ENCODE data around the gene LRRK1.

The LRRK1 gene

DNA sequence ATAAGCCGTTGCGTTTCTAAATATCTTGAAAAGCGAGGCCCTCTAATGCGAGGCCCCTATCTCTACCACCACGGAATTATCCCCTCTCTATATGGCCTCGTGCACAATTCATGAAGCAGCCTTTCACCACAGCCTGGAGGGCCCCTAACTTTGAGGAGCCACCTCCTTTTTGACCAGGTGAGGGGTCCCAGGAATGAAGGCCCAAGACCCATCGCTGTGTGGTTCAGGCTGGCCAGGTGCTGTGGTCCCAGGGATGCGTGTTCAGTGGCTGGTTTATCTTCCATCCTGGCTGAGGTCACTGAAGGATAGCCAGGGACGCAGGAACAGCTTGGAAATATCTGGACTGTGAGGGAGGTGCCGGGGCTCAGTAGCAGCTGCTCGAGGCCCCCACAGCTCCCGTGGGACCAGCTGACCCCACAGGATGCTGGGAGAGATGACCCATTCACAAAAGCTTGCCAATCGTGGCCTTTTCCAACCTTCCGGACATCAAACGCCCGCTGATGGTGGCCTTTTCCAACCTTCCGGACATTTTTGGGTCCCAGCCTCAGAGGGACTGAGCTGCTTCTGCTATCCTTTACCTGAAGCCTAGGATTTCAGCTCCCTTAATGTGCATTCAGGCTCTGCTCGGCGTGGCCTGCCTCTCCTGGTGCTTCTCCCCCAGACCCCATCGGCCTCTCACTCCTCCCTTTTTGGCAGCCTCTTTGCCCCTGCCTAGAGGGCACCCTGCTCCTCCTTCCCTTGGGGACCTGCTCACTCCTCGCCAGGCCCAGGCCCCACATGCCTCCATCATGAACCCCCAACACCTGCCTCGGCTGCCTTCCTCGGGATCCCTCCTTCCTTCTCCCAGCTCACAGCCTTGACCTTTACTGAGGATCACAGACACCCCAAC lies 191.8 kb downstream of the LRRK1 start:
- TF ChIP-seq POLR2AphosphoS5 (IDR thresholded peaks at IDR 0.05; ENCODE audit: low read depth, low read length) (no peak), SIN3A (IDR thresholded peaks at IDR 0.05; ENCODE audit: borderline replicate concordance, insufficient read depth, low read length) (no peak), FOXP2 (optimal IDR thresholded peaks at IDR 0.05; ENCODE audit: borderline replicate concordance, extremely low read depth, extremely low read length, insufficient read depth) (no peak), TAF1 (IDR thresholded peaks at IDR 0.05; ENCODE audit: borderline replicate concordance, insufficient read depth, low read length) (no peak)
- TF ChIP-seq, protein P1, sequence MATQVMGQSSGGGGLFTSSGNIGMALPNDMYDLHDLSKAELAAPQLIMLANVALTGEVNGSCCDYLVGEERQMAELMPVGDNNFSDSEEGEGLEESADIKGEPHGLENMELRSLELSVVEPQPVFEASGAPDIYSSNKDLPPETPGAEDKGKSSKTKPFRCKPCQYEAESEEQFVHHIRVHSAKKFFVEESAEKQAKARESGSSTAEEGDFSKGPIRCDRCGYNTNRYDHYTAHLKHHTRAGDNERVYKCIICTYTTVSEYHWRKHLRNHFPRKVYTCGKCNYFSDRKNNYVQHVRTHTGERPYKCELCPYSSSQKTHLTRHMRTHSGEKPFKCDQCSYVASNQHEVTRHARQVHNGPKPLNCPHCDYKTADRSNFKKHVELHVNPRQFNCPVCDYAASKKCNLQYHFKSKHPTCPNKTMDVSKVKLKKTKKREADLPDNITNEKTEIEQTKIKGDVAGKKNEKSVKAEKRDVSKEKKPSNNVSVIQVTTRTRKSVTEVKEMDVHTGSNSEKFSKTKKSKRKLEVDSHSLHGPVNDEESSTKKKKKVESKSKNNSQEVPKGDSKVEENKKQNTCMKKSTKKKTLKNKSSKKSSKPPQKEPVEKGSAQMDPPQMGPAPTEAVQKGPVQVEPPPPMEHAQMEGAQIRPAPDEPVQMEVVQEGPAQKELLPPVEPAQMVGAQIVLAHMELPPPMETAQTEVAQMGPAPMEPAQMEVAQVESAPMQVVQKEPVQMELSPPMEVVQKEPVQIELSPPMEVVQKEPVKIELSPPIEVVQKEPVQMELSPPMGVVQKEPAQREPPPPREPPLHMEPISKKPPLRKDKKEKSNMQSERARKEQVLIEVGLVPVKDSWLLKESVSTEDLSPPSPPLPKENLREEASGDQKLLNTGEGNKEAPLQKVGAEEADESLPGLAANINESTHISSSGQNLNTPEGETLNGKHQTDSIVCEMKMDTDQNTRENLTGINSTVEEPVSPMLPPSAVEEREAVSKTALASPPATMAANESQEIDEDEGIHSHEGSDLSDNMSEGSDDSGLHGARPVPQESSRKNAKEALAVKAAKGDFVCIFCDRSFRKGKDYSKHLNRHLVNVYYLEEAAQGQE (IDR thresholded peaks at IDR 0.05; ENCODE audit: insufficient read depth in 1 of 2, low read depth in 2 of 2, low read length in 2 of 2) = no peak

DNA sequence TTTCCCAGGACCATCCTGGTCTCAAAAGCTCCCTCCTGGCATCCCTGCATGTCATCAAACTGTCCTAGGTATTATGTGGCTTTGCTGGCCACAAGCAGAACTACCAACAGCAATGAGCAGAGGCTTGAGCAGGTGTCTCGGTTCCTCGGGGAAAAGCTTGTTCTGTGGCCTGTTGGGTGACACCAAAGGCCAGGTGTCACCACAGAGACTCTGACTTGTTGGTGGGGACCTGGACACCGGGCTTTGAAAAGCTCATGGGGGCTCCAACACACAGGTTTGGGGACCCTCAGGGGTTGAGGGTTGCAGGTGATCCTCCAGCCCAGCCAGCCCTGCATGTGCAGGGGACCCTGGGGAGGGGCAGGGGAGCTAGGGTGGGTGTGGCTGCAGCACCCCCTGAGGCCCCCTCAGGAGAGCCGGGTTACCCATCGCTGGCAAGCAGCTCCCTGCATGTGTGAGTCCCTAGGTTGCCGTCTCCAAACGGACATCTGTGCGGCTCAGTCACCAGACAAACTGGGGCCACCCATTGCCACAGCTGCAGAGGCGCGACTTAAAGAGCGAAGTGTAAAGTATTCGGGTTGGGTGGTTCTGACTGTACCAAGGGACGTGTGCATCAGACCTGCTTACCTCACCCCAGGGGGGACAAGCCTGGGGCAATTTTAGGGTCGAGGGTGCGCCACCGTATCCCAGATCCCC lies 192.6 kb downstream of the LRRK1 start:
- no peak for TF ChIP-seq FOXP2 (optimal IDR thresholded peaks at IDR 0.05; ENCODE audit: borderline replicate concordance, extremely low read depth, extremely low read length, insufficient read depth)
- no peak for TF ChIP-seq SIN3A (IDR thresholded peaks at IDR 0.05; ENCODE audit: borderline replicate concordance, insufficient read depth, low read length)
- TF ChIP-seq POLR2AphosphoS5 (IDR thresholded peaks at IDR 0.05; ENCODE audit: low read depth, low read length) = no peak
- no peak for TF ChIP-seq TAF1 (IDR thresholded peaks at IDR 0.05; ENCODE audit: borderline replicate concordance, insufficient read depth, low read length)
- TF ChIP-seq, protein P1 (IDR thresholded peaks at IDR 0.05; ENCODE audit: insufficient read depth in 1 of 2, low read depth in 2 of 2, low read length in 2 of 2) = no peak

DNA sequence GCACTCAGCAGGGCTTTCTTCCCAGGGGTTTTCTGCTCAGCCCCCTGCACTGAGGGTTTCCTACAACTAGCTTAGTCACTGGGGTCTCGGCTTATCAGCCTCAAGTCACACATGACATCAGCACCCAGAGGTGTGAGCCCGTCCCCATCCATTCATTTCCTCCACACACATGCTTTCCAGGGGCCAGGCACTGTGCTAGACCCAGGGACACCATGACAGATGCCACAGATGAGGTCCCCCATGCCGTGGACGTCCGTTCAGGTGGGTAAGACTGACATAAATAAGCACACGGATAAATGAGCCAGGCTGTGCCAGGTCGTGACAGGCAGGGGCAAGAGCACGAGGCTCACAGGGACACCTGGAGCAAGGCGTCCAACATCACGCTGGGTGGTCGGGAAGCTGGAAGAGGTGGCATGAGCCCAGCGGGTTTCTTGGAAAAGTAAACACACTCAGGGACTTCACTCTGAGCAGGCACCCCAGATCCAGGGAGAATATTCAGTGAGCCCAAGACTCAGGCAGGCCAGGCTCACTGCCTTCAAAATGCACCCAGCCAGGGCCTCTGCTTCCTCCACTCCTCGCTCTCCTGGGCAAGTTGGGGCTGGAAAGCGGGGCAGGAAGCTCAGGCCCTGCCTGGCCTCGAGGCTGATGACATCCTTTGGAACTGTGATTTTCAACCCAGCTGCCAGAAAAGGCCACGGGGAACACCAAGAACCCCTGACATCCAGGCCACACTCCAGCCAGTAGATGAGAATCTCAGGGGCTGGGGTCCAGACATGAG lies 193.4 kb downstream of the LRRK1 start:
- TF ChIP-seq POLR2AphosphoS5 (IDR thresholded peaks at IDR 0.05; ENCODE audit: low read depth, low read length) (no peak), FOXP2 (optimal IDR thresholded peaks at IDR 0.05; ENCODE audit: borderline replicate concordance, extremely low read depth, extremely low read length, insufficient read depth) (no peak), SIN3A (IDR thresholded peaks at IDR 0.05; ENCODE audit: borderline replicate concordance, insufficient read depth, low read length) (no peak), TAF1 (IDR thresholded peaks at IDR 0.05; ENCODE audit: borderline replicate concordance, insufficient read depth, low read length) (no peak)
- TF ChIP-seq, protein P1 (IDR thresholded peaks at IDR 0.05; ENCODE audit: insufficient read depth in 1 of 2, low read depth in 2 of 2, low read length in 2 of 2) = no peak

DNA sequence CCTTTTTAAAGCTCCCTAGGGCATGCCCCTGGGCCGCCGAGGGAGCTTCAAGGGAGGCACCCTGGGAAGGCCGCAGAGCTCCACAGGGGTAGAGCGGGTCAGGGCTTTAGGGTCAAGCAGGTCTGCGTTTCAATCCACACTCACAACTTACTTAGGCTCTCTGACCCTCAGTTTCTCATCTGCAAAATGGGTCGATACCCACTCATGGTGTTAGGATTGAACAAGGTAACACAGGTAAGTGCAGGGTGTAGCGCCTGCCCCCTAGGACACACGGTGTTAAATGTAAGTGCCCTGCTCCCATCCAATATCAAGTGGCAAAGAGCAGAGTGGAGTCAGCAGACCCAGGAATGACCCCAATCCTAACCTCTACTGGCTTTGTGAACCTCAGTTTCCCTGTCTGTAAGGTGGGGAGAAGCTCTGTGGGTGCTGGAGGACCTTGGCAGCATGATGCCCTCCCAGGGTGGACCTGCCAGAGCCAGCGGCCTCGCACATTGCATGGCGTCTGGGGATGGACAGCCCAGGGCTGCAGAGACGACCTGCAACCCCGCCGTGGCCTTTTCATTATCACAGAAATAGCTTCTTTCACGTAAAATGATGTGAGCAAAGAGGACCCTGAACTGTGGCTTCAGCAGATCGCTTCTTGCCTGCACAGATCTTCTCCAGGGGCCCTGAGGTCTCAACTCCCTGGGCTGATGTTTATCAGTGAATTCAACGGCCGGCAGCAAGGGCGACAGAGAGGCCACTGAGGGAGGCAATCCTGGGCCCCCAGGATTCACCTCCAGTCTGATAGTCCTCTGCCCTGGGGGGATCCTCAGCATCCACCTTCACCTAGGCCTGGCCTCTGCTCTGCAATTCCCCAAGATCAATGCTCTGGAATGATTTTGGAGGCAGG lies 194.2 kb downstream of the LRRK1 start:
- TF ChIP-seq TAF1 (IDR thresholded peaks at IDR 0.05; ENCODE audit: borderline replicate concordance, insufficient read depth, low read length) (no peak), POLR2AphosphoS5 (IDR thresholded peaks at IDR 0.05; ENCODE audit: low read depth, low read length) (no peak), SIN3A (IDR thresholded peaks at IDR 0.05; ENCODE audit: borderline replicate concordance, insufficient read depth, low read length) (no peak), FOXP2 (optimal IDR thresholded peaks at IDR 0.05; ENCODE audit: borderline replicate concordance, extremely low read depth, extremely low read length, insufficient read depth) (no peak)
- TF ChIP-seq, protein P1 (IDR thresholded peaks at IDR 0.05; ENCODE audit: insufficient read depth in 1 of 2, low read depth in 2 of 2, low read length in 2 of 2) = no peak
